GM21526 (cell line): Measurements from ENCODE around the gene SPAG9.

ENCODE experiments used
- ATAC-seq: cut with Tn5 transposase; IDR thresholded peaks from one replicate; pipeline ENCODE4 v1.9.1; 2021; ENCODE audit warnings: moderate library complexity; ENCODE audit not compliant: unreplicated experiment, low FRiP score

Gene SPAG9

GRCh38 chr17:51050291-51051033 lies 70.2 kb downstream of the SPAG9 start:
- ATAC-seq, result peak; percentile 85

DNA sequence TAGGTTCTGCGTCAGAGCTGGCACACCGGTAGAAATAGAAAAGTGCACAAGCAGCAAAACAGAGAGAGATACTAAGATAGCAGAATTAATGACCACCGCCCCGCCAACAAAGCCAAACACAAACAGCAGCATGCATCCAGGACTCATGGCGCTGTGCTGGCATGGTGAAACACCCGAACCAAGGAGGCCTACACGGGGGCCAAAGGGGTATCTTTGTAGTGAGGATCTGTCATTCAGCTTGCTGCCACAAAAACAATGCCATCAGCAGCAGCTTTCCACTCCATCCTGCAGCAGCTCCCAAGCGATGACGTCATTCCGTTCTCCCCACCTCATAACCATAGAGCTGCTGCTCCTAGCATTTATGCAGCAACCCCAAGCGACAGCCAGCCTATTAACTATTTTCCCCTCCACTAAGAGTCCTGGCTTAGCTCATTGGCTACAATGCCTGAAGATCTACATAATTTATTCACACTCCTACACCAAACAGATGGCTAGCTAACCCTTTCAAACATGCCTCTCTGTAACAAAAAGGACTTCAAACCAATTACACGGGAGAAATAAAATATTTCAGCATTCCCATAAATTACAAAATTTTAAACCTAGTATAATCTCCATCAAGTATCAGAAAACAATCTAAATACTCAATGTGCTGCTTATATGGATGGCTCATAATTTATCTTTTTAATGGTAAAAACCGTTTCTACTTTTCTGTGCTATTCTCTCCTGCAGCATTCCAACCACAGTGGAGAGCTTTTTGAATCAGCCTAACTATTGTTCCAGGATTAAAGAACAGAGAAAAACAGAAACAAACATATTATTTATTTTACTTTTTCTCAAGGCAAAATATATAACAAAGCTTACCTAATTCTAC lies 73.9 kb downstream of the SPAG9 start:
- ATAC-seq, result no peak

DNA sequence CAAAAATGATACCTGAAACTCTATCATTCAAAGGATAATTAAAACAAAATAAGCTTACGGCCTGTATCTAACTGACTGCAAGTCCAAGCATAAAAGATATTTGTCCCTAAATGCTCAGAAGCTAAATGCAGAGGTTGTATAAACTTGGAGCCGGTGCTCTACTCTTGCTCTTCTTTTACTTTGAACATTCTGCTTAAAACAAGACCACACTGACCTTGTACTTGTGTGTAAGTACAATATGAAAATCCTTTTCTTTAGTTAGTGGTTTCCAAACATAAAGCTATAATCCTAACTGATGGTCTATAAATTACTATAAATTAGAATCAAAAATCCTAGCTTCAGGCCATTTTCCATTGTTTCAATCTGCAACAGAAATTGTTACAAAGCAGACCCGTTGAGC lies 74.6 kb downstream of the SPAG9 start:
- ATAC-seq, result no peak

GRCh38 chr17:51045621-51046020 lies 75.0 kb downstream of the SPAG9 start:
- no peak for ATAC-seq

- ATAC-seq, result no peak
Measured at GRCh38 chr17:51044976-51045375, 75.7 kb downstream of the SPAG9 start.

- no peak for ATAC-seq
Measured at GRCh38 chr17:51036084-51036483, 84.6 kb downstream of the SPAG9 start.

- ATAC-seq, result no peak
Measured at GRCh38 chr17:51035431-51035830, 85.2 kb downstream of the SPAG9 start.

GRCh38 chr17:51034800-51035199 lies 85.9 kb downstream of the SPAG9 start:
- ATAC-seq, result no peak

DNA sequence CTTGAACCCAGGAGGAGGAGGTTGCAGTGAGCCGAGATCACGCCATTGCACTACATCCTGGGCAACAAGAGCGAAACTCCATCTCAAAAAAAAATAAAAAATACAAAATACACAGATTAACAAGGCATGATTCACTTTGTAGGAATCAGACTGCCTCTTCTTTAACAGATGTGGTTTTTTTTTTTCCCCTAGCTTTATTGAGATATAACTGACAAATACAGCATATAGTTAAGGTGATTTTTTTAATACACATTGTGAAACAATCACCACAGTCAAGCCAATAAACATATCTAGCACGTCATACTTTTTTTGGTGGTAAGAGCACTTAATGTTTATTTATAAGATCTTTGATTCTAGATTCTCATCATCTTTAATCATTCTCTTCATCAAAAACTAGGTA lies 87.8 kb downstream of the SPAG9 start:
- no peak for ATAC-seq

DNA sequence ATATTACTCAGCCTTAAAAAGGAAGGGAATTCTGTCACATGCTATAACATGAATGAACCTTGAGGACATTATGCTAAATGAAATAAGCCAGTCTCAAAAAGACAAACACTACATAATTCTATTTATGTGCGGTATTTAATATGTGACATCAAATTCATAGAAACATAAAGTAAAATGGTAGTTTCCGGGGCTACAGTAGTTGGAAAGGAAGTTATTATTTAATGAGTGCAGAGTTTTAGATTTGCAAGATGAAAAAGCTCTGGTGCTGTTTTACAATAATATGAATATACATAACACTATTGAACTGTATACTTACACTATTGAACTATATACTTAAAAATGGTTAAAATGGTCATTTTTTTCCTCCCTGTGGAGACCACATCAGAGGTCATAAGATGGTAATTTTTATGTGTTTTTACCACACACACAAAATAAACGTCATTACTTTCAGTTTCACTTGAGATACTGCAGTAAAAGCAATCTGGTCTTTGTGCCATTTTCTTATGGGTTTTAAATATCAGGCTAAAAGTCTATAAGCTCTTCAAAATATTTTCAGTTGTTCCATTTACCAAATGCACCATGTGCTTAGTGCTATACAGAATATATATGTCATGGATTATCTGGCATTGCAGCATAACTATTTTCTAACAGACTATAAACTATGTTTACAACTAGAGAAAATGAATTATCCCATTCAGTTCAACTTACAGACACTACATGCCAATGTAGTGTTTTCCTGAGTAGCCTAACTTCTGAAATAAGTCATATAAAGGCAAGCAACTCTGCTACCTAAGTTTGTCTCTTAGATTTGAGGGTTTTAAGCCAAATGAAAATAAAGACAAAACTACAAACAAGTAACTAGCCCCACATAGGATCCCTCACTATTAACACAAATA lies 90.9 kb downstream of the SPAG9 start:
- peak; percentile 55 for ATAC-seq

GRCh38 chr17:51029142-51029541 lies 91.5 kb downstream of the SPAG9 start:
- no peak for ATAC-seq

- no peak for ATAC-seq
Measured at GRCh38 chr17:51028176-51028863, 92.3 kb downstream of the SPAG9 start.

DNA sequence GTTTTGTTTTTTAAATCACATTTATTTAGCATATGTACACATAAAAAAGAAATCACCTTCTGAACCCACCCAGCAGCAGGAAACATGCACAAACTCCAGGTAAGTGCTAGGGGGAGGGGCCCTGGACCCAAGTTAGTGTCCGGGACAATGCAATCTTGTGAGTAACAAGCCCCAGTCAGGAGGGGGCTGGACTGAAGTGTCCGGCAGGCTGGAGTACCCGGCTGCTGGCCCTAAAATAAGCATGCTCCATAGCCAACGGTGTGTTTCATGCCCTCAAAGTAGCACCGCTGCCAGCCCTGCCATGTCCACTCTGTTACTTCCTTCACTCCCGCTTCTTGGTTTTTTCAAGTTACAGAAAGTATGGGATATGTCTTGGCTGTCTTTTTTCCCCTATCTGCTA lies 102.1 kb downstream of the SPAG9 start:
- no peak for ATAC-seq

GRCh38 chr17:51017270-51017669 lies 103.4 kb downstream of the SPAG9 start:
- ATAC-seq, result no peak

- no peak for ATAC-seq
Measured at GRCh38 chr17:51016099-51016498, 104.6 kb downstream of the SPAG9 start.

- no peak for ATAC-seq
Measured at GRCh38 chr17:51015145-51015558, 105.5 kb downstream of the SPAG9 start.

DNA sequence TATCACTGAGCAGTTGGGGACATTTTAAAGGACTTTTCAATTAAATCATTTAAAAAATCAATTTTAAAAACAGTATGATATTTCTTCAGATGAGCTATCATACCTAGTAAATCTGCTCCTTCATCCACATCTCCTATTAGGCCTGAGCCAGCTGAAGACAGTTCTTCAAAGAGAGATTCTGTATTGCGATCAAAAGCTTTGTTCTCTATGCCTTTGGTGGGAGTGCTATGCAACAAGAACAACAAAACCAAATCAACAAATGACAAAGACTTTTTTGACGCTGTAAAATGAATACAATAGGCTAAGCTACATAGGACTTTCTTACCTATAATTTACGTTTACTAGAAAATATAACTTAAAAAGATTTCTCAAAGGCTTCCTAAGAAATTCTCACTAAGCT lies 106.5 kb downstream of the SPAG9 start:
- no peak for ATAC-seq

- ATAC-seq, result no peak
Measured at GRCh38 chr17:51013322-51013721, 107.3 kb downstream of the SPAG9 start.

GRCh38 chr17:51012538-51012937 lies 108.1 kb downstream of the SPAG9 start:
- ATAC-seq, result no peak

DNA sequence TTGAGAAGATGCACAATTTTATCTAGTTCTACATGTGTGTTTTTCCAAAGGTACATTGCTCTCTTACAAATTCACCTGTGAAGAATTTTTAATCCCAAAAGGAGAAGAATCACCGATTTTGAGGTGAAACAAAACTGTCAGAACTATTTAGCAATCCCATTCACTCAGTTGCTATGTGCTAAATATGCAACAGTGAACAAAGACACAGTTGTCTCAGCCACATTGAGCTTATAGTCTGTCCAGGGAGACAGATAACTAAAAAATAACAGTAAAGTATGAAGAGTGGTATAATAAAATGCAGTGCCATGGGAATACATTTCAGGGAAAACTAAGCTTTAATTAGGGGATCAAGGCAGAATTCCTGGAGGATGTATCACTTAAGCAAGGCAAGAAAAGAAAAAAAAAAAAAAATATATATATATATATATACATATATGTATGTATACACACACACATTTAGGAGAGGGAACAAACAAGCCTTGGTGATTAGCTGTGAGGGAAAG lies 110.4 kb downstream of the SPAG9 start:
- ATAC-seq, result no peak
